HEK293 (cell line): ENCODE measurements around the gene MSANTD3.
A peak's percentile ranks its signal among the peaks of the same experiment; 100 is the strongest.

Source experiments
- INSM2 ChIP-seq: fragments of 450-650 bp; formaldehyde crosslinking; IDR thresholded peaks from 2 replicates; pipeline ENCODE4 v1.5.1; 2016; ENCODE audit warnings: missing biosample characterization, missing genetic modification characterization
- KLF1 ChIP-seq: fragments of 450-650 bp; formaldehyde crosslinking; IDR thresholded peaks from 2 replicates; pipeline ENCODE4 v1.5.1; 2016; ENCODE audit warnings: missing biosample characterization, missing genetic modification characterization
- KLF16 ChIP-seq: fragments of 450-650 bp; formaldehyde crosslinking; IDR thresholded peaks from 2 replicates; pipeline ENCODE4 v1.5.1; 2017; ENCODE audit warnings: missing biosample characterization, missing genetic modification characterization
- OVOL3 ChIP-seq: fragments of 450-650 bp; formaldehyde crosslinking; IDR thresholded peaks from 2 replicates; pipeline ENCODE4 v1.5.1; 2016; ENCODE audit warnings: missing biosample characterization, missing genetic modification characterization
- SP3 ChIP-seq: fragments of 450-650 bp; formaldehyde crosslinking; IDR thresholded peaks from 2 replicates; pipeline ENCODE4 v1.5.1; 2016; ENCODE audit warnings: missing biosample characterization, missing genetic modification characterization
- TCF7L2 ChIP-seq: IDR thresholded peaks from 2 replicates; pipeline ENCODE4 v1.6.1; 2011; ENCODE audit warnings: low read depth, mild to moderate bottlenecking, inconsistent platforms, low read length, moderate library complexity, borderline replicate concordance
- WT1 ChIP-seq: fragments of 450-650 bp; formaldehyde crosslinking; IDR thresholded peaks from 2 replicates; pipeline ENCODE4 v1.5.1; 2016; ENCODE audit warnings: missing biosample characterization, missing genetic modification characterization
- YY1 ChIP-seq: fragments of 450-650 bp; formaldehyde crosslinking; IDR thresholded peaks from 2 replicates; pipeline ENCODE4 v1.5.1; 2018; ENCODE audit warnings: missing biosample characterization, missing genetic modification characterization
- ZBTB10 ChIP-seq: fragments of 450-650 bp; formaldehyde crosslinking; IDR thresholded peaks from 2 replicates; pipeline ENCODE4 v1.5.1; 2016; ENCODE audit warnings: missing biosample characterization, missing genetic modification characterization
- ZBTB6 ChIP-seq: fragments of 450-650 bp; formaldehyde crosslinking; IDR thresholded peaks from 2 replicates; pipeline ENCODE4 v1.5.1; 2017; ENCODE audit warnings: missing biosample characterization, missing genetic modification characterization
- ZFP69B ChIP-seq: fragments of 450-650 bp; formaldehyde crosslinking; IDR thresholded peaks from 2 replicates; pipeline ENCODE4 v1.5.1; 2016; ENCODE audit warnings: missing biosample characterization, missing genetic modification characterization
- ZNF114 ChIP-seq: fragments of 450-650 bp; formaldehyde crosslinking; IDR thresholded peaks from 2 replicates; pipeline ENCODE4 v1.5.0; 2017; ENCODE audit warnings: missing biosample characterization, missing genetic modification characterization
- ZNF133 ChIP-seq: fragments of 450-650 bp; formaldehyde crosslinking; IDR thresholded peaks from 2 replicates; pipeline ENCODE4 v1.5.1; 2016; ENCODE audit warnings: missing biosample characterization, missing genetic modification characterization
- ZNF174 ChIP-seq: fragments of 450-650 bp; formaldehyde crosslinking; IDR thresholded peaks from 2 replicates; pipeline ENCODE4 v1.5.0; 2017; ENCODE audit warnings: missing biosample characterization, mild to moderate bottlenecking, missing genetic modification characterization
- ZNF223 ChIP-seq: fragments of 450-650 bp; formaldehyde crosslinking; IDR thresholded peaks from 2 replicates; pipeline ENCODE4 v1.5.1; 2016; ENCODE audit warnings: missing biosample characterization, missing genetic modification characterization
- ZNF239 ChIP-seq: fragments of 450-650 bp; formaldehyde crosslinking; IDR thresholded peaks from 2 replicates; pipeline ENCODE4 v1.5.1; 2016; ENCODE audit warnings: missing biosample characterization, missing genetic modification characterization
- ZNF292 ChIP-seq: fragments of 450-650 bp; formaldehyde crosslinking; IDR thresholded peaks from 2 replicates; pipeline ENCODE4 v1.5.1; 2016; ENCODE audit warnings: low read depth, missing biosample characterization, missing genetic modification characterization, borderline replicate concordance
- ZNF394 ChIP-seq: fragments of 450-650 bp; formaldehyde crosslinking; IDR thresholded peaks from 2 replicates; pipeline ENCODE4 v1.5.1; 2016; ENCODE audit warnings: missing biosample characterization, missing genetic modification characterization, mild to moderate bottlenecking, moderate library complexity, borderline replicate concordance
- ZNF398 ChIP-seq: fragments of 450-650 bp; formaldehyde crosslinking; IDR thresholded peaks from 2 replicates; pipeline ENCODE4 v1.5.1; 2017; ENCODE audit warnings: missing biosample characterization, missing genetic modification characterization
- ZNF473 ChIP-seq: fragments of 450-650 bp; formaldehyde crosslinking; IDR thresholded peaks from 2 replicates; pipeline ENCODE4 v1.5.1; 2017; ENCODE audit warnings: missing biosample characterization, missing genetic modification characterization
- ZNF555 ChIP-seq: fragments of 450-650 bp; formaldehyde crosslinking; conservative IDR thresholded peaks from 2 replicates; pipeline ENCODE4 v1.5.1; 2017; ENCODE audit warnings: missing biosample characterization, mild to moderate bottlenecking, missing genetic modification characterization, inconsistent platforms
- ZNF571 ChIP-seq: fragments of 450-650 bp; formaldehyde crosslinking; IDR thresholded peaks from 2 replicates; pipeline ENCODE4 v1.5.0; 2017; ENCODE audit warnings: missing biosample characterization, missing genetic modification characterization
- ZNF624 ChIP-seq: fragments of 450-650 bp; formaldehyde crosslinking; IDR thresholded peaks from 2 replicates; pipeline ENCODE4 v1.5.1; 2017; ENCODE audit warnings: missing biosample characterization, missing genetic modification characterization
- ZNF645 ChIP-seq: fragments of 450-650 bp; formaldehyde crosslinking; IDR thresholded peaks from 2 replicates; pipeline ENCODE4; 2016; ENCODE audit warnings: missing biosample characterization, missing genetic modification characterization
- ZNF692 ChIP-seq: fragments of 450-650 bp; formaldehyde crosslinking; IDR thresholded peaks from 2 replicates; pipeline ENCODE4 v1.5.1; 2016; ENCODE audit warnings: missing biosample characterization, missing genetic modification characterization
- ZNF747 ChIP-seq: fragments of 450-650 bp; formaldehyde crosslinking; IDR thresholded peaks from 2 replicates; pipeline ENCODE4 v1.5.1; 2016; ENCODE audit warnings: missing biosample characterization, missing genetic modification characterization
- ZNF76 ChIP-seq: fragments of 450-650 bp; formaldehyde crosslinking; IDR thresholded peaks from 2 replicates; pipeline ENCODE4; 2016; ENCODE audit warnings: low read depth, missing biosample characterization, missing genetic modification characterization, borderline replicate concordance
- ZNF791 ChIP-seq: fragments of 450-650 bp; formaldehyde crosslinking; IDR thresholded peaks from 2 replicates; pipeline ENCODE4 v1.5.1; 2016; ENCODE audit warnings: missing biosample characterization, missing genetic modification characterization

Gene MSANTD3

GRCh38 chr9:100428871-100429654, 2.1 kb downstream of the MSANTD3 start (continued):
- TF ChIP-seq INSM2 (tag by site-specific recombination) (peak; percentile 69; the same call in 1 of the 2 replicates), ZNF791 (no peak), ZNF133 (tag by site-specific recombination) (no peak), YY1 (no peak), ZNF292 (tag by site-specific recombination) (no peak), ZFP69B (tag by site-specific recombination) (no peak), ZNF398 (tag by site-specific recombination) (peak; percentile 52), ZBTB10 (no peak), ZNF239 (no peak), ZNF394 (tag by site-specific recombination) (peak; percentile 51; the same call in 1 of the 2 replicates), ZNF76 (tag by site-specific recombination) (no peak), ZNF473 (tag by site-specific recombination) (no peak), KLF16 (no peak), ZBTB6 (tag by site-specific recombination) (no peak), ZNF555 (tag by site-specific recombination) (no peak), ZNF571 (tag by site-specific recombination) (no peak), ZNF747 (tag by site-specific recombination) (no peak), ZNF624 (tag by site-specific recombination) (no peak), WT1 (no peak), KLF1 (tag by site-specific recombination) (no peak), SP3 (tag by site-specific recombination) (no peak), ZNF174 (tag by site-specific recombination) (no peak), ZNF645 (tag by site-specific recombination) (no peak), ZNF223 (tag by site-specific recombination) (no peak), TCF7L2 (no peak), ZNF114 (tag by site-specific recombination) (no peak), OVOL3 (tag by site-specific recombination) (no peak), ZNF692 (tag by site-specific recombination) (no peak; the same call in 1 of the 2 replicates)
